Esophagus squamous epithelium (tissue), 4 donors: Measurements from ENCODE around the gene RPL7A.

Experiments
- CTCF ChIP-seq, 6 experiments: fragments of 450-650 bp in 4 of 6; fragments of 200-600 bp in 2 of 6; sonication (generic) in 2 of 6; IDR thresholded peaks; one replicate each; pipeline ENCODE4 v1.5.1; 2016 to 2019; ENCODE audit warnings: antibody characterized with exemption in 6 of 6, mild to moderate bottlenecking in 4 of 6, moderate library complexity in 4 of 6
- POLR2A ChIP-seq, 4 donors: fragments of 450-650 bp; IDR thresholded peaks; one replicate each; pipeline ENCODE4 v1.6.1; 2017; ENCODE audit warnings: antibody characterized with exemption in 4 of 4, mild to moderate bottlenecking in 4 of 4, moderate library complexity in 3 of 4

GRCh38 chr9:133380734-133381133, 32.7 kb downstream of the RPL7A start:
- TF ChIP-seq CTCF (IDR thresholded peaks at IDR 0.05) (no peak), POLR2A (IDR thresholded peaks at IDR 0.05) (no peak)
